ENCODE data around the gene RAB11FIP3.

Gene RAB11FIP3

DNA sequence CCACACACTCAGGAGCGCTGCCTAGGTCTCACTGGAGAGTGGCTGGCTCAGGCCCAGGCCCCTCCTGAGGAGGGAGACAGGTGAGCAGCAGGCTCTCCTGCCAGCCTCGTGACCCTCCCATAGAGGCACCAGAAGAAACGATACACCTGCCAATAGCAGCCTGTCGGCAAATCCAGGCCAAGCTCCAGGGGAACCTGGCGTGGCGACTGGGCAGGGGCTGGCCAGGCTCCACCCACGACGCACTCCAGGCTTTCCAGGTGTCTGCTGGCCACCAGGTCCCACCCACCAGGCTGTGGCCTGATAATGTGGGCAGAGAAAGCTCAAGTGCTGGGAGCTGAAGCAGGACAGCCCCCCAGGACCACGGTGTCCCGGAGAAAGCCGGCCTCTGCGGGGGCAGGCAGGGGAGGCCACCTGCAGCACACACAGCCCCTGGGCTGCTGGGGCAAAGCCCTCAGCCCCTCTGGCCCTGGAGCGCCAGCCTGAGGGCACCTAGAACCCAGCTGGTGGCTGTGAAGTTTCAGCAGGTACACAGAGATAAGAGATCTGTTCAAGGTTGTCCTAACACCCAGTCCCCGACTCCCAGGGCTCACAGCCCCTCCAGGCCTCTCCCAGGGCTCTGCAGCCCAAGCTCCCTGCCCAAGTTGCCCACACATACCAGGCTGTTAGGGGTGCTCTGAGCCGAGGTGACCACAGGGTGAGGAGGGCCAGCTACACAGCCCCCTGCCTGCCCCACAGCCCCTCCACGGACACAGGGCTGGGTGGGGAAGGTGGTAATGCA lies 46.1 kb upstream of the RAB11FIP3 start:
- TF ChIP-seq, protein P1, sequence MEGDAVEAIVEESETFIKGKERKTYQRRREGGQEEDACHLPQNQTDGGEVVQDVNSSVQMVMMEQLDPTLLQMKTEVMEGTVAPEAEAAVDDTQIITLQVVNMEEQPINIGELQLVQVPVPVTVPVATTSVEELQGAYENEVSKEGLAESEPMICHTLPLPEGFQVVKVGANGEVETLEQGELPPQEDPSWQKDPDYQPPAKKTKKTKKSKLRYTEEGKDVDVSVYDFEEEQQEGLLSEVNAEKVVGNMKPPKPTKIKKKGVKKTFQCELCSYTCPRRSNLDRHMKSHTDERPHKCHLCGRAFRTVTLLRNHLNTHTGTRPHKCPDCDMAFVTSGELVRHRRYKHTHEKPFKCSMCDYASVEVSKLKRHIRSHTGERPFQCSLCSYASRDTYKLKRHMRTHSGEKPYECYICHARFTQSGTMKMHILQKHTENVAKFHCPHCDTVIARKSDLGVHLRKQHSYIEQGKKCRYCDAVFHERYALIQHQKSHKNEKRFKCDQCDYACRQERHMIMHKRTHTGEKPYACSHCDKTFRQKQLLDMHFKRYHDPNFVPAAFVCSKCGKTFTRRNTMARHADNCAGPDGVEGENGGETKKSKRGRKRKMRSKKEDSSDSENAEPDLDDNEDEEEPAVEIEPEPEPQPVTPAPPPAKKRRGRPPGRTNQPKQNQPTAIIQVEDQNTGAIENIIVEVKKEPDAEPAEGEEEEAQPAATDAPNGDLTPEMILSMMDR (IDR thresholded peaks at IDR 0.05; ENCODE audit: low read depth, low read length), result no peak
- H3K4me3 ChIP-seq (ENCODE audit: low read depth, low read length), result no peak overlapping the region
- DNase-seq (ENCODE audit: low read depth, low spot score), result no peak
- in situ Hi-C loops (cut with HindIII; ENCODE audit: low sequenced_read_pairs), result no loop called here

DNA sequence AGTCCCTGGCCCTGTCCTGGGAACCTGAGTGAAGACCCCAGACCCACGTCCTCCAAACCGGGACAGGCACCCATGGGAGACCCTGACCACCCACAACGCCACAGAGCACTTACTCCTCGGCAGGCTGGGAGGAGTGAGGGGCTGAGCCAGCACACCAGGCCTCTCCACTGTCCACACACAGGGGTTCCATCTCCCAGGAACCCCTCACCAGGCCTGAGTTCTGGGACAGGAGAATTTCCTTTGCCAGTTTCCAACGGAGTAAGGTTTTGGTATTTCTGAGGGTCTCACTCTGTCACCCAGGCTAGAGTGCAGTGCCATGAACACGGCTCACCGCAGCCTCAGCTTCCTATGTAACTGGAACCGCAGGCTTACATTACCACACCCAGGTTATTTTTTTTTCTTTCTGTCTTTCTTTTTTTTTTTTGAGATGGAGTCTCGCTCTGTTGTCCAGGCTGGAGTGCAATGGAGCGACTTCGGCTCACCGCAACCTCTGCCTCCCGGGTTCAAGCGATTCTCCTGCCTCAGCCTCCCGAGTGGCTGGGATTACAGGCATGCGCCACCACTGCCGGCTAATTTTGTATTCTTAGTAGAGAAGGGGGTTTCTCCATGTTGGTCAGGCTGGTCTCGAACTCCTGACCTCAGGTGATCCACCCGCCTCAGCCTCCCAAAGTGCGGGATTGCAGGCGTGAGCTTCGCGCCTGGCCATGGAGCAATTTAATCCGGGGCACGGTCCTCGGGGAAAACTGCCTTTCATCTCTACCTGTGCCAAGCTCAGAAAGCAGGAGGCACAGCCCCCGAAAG lies 45.3 kb upstream of the RAB11FIP3 start:
- peak overlapping the region; percentile 68 for H3K4me3 ChIP-seq (ENCODE audit: low read depth, low read length)
- in situ Hi-C loops (cut with HindIII; ENCODE audit: low sequenced_read_pairs), result no loop called here
- no peak for DNase-seq (ENCODE audit: low read depth, low spot score)
- TF ChIP-seq, protein P1 (IDR thresholded peaks at IDR 0.05; ENCODE audit: low read depth, low read length), result no peak

DNA sequence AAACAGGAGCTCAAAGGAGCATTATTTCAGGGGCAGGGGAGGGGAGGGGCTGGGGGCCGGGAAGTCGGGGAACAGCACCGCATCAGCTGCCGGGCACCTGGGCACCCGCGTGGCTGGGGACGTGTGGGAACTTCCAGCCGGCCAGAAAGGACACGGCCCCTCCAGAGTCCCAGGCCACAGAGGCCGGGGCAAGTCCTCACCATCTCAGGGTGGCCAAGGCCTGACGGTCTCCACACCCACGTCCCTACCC lies 44.8 kb upstream of the RAB11FIP3 start:
- H3K4me3 ChIP-seq (ENCODE audit: low read depth, low read length), result peak overlapping the region; percentile 68
- in situ Hi-C loops (cut with HindIII; ENCODE audit: low sequenced_read_pairs), result no loop called here
- DNase-seq (ENCODE audit: low read depth, low spot score), result no peak
- TF ChIP-seq, protein P1 (IDR thresholded peaks at IDR 0.05; ENCODE audit: low read depth, low read length), result no peak

DNA sequence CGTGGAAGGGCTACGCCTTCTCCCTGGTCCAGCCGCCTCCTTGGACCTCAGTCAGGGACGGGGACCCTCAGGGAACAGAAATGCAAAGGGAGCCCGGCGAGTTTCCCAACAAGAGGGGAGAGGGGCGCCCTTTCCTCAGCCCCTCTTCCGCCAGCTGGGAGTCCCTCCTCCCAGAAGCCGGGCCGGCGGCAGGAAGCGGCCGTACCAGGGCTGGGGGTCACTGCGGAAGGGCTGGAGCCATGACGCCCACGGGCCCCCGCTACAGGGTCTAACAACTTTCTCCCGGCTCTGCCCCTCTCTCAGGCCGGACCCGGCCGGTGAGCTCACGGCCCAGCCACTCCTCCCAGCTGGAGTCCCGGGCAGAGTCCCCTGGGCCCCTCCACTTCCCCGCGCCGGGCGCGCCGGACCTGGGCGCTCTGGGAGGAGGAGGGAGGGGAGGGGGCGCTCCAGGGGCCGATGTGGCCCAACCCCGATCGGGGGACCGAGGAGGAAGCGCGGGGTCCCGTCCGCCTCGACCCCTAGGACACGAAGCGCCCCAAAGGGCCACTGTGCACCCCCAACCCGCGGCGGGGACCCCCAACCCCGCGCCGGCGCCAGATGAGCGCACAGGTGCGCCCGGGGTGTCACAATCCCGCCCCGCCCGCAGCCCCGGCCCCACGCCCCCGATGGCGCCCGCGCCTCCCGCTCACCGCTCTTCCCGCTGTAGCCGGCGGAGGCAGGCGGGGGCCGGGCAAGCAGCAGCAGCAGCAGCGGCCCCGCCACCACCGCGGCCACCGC lies 44.2 kb upstream of the RAB11FIP3 start:
- no peak for DNase-seq (ENCODE audit: low read depth, low spot score)
- TF ChIP-seq, protein P1 (IDR thresholded peaks at IDR 0.05; ENCODE audit: low read depth, low read length), result no peak
- in situ Hi-C loops (cut with HindIII; ENCODE audit: low sequenced_read_pairs), result no loop called here

DNA sequence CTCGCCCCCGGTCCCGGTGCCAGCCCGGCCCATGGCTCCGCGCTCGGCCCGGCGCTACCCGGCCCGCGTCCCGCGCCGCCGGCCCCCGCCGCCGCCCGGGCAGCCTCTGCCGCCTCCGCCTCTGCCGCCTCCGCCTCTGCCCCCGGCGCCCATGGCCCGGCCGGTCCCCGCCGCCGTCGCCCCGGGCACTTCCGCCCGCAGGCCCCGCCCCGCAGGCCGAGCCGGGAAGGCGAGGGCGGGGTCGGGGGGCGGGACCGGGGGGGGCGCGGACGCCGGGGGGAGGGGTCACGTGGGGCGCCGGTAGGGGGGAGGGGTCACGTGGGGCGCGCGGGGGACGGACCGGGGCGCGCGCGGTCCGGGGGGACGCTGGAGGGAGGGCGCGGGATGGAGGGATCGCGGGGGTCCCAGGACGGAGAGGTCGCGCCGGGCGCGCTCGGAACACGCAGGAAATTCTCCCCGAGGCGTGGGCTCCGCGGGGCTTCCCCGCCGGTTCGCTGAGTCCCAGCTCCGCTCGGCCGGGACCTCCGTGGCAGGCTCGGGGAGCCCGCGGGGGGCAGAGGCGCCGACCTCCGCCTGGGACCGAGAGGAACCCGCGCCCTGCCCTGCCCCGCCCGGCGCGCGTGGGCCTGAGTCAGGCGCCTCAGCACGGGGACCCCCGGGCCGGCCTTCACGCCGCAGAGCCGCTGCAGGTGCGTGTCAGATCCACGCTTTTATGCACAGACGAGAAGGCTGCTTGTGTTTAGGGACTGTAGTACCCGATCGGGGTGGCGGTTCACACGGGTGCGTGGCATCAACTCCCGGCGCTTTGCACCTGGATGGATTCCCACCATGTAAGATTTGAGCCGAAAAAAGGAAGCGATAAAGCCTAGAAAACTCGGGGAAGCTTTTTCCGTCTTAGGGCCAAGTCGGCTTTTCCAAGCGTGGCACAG lies 43.4 kb upstream of the RAB11FIP3 start, which contains the start of gene PGAP6:
PGAP6 (minus strand) TSS at position 190 of the 929 bp plus-strand sequence; CDS start at position 33, 157 bp downstream.
- in situ Hi-C loops (cut with HindIII; ENCODE audit: low sequenced_read_pairs), result no loop called here
- DNase-seq (ENCODE audit: low read depth, low spot score), result no peak
- H3K4me3 ChIP-seq (ENCODE audit: low read depth, low read length), result peak within 1 kb of the TSS; percentile 68

More for the DNA sequence above, 44.2 kb upstream of the RAB11FIP3 start:
- H3K4me3 ChIP-seq (ENCODE audit: low read depth, low read length), result peak overlapping the region; percentile 68

More for the DNA sequence above, 43.4 kb upstream of the RAB11FIP3 start, which contains the start of gene PGAP6:
- TF ChIP-seq, protein P1 (IDR thresholded peaks at IDR 0.05; ENCODE audit: low read depth, low read length), result no peak
